D721Med (cell line): ENCODE measurements around the gene SPATS2L.

Experiments used
- DNase-seq: peaks from one replicate; pipeline ENCODE4 v3.0.0; 2011; ENCODE audit warnings: low spot score; ENCODE audit not compliant: insufficient read length
- FAIRE-seq: peaks from 2 replicates; lab custom pipeline; 2011; peaks lifted over from hg19 to GRCh38; lab: Jason Lieb, UNC
- CTCF ChIP-seq: IDR thresholded peaks from 2 replicates; pipeline ENCODE4 v1.5.1; 2012; ENCODE audit warnings: mild to moderate bottlenecking, control low read depth; ENCODE audit not compliant: insufficient read depth; ENCODE audit errors: missing control alignments

Gene SPATS2L

GRCh38 chr2:200311139-200311538 is 4.6 kb downstream of the SPATS2L start:
- no peak for DNase-seq
- no peak for TF ChIP-seq CTCF
- FAIRE-seq, result no peak

- FAIRE-seq, result no peak
- no peak for TF ChIP-seq CTCF
- no peak for DNase-seq
Measured at GRCh38 chr2:200314976-200315567, 8.6 kb downstream of the SPATS2L start.

- no peak for FAIRE-seq
- no peak for TF ChIP-seq CTCF
- no peak for DNase-seq
Measured at GRCh38 chr2:200317975-200318374, 11.5 kb downstream of the SPATS2L start.

- TF ChIP-seq CTCF, result no peak
- no peak for FAIRE-seq
- DNase-seq, result no peak
Measured at GRCh38 chr2:200318940-200319435, 12.5 kb downstream of the SPATS2L start.

GRCh38 chr2:200319548-200320337 is 13.2 kb downstream of the SPATS2L start:
- no peak for TF ChIP-seq CTCF
- no peak for DNase-seq
- FAIRE-seq, result no peak

- no peak for TF ChIP-seq CTCF
- FAIRE-seq (no peak), DNase-seq (no peak)
Measured at GRCh38 chr2:200320344-200320743, 13.9 kb downstream of the SPATS2L start.

- FAIRE-seq, result no peak
- no peak for TF ChIP-seq CTCF
- no peak for DNase-seq
Measured at GRCh38 chr2:200320991-200321390, 14.5 kb downstream of the SPATS2L start.
